ENCODE data around the gene H19. TPM values are rescaled to one million over a fixed set of nuclear protein-coding genes. Genes with fewer than 3 reads are reported as not detected.

Gene H19
- total RNA-seq (not detected), total RNA-seq (0 to 0.13 (median 0) reads per million in 172 experiments)
- 0.06 TPM for polyA plus RNA-seq (2013, experiment 1 of 2)
- 255 TPM for polyA plus RNA-seq (2013, experiment 2 of 2)

DNA sequence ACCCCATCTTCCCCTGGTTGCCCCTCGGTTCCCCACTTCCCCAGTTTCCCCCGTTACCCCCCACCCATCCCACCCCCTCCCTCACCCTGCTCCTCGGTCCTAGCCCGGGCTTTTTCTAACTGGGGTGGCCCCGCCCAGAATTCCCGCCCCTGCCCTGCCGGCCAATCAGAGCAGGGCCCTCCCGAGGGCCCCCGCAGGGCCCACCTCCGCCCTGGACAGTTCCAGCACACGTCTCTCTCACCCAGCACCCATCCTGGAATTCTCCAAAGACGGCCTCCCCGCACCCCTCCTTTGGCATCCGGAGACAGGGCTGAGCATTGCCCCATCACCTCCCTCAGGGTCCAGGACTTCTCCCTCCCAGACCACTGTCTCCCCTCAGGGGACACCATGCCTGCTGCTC is at the start of gene H19:
Gene H19 (minus strand): TSS at position 88 of the 400 bp plus-strand sequence.
- Mint-ChIP-seq H3K9me3 (no peaks in the 10 kb centered on the region), H3K4me1 (ENCODE audit: low read depth) (no peaks in the 10 kb centered on the region), H3K4me3 (no peak within 1 kb of the TSS), H3K27me3 (no peaks in the 10 kb centered on the region), H3K27ac (no peak within 1 kb of the TSS), H3K36me3 (ENCODE audit: low read depth) (no peaks in the 10 kb centered on the region)
- DNase-seq (no peak), ATAC-seq (ENCODE audit: poor library complexity) (no peak)
- Histone ChIP-seq H3K4me1 (ENCODE audit: insufficient read depth, low read length) (no peaks in the 10 kb centered on the region), H3K4me3 (ENCODE audit: low read length) (no peak within 1 kb of the TSS), H3K36me3 (ENCODE audit: insufficient read depth, low read length) (no peaks in the 10 kb centered on the region), H3K27ac (ENCODE audit: low read depth in 1 of 2, low read length in 2 of 2) (no peak within 1 kb of the TSS), H3K9me3 (ENCODE audit: control insufficient read depth in 1 of 2, insufficient read depth in 1 of 2, low read length in 2 of 2) (no peaks in the 10 kb centered on the region), H3K27me3 (ENCODE audit: control insufficient read depth in 1 of 2, insufficient read depth in 2 of 2, low read length in 2 of 2) (no peaks in the 10 kb centered on the region)
- TF ChIP-seq, protein P1, sequence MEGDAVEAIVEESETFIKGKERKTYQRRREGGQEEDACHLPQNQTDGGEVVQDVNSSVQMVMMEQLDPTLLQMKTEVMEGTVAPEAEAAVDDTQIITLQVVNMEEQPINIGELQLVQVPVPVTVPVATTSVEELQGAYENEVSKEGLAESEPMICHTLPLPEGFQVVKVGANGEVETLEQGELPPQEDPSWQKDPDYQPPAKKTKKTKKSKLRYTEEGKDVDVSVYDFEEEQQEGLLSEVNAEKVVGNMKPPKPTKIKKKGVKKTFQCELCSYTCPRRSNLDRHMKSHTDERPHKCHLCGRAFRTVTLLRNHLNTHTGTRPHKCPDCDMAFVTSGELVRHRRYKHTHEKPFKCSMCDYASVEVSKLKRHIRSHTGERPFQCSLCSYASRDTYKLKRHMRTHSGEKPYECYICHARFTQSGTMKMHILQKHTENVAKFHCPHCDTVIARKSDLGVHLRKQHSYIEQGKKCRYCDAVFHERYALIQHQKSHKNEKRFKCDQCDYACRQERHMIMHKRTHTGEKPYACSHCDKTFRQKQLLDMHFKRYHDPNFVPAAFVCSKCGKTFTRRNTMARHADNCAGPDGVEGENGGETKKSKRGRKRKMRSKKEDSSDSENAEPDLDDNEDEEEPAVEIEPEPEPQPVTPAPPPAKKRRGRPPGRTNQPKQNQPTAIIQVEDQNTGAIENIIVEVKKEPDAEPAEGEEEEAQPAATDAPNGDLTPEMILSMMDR (IDR thresholded peaks at IDR 0.05) = no peak
- POLR2A ChIA-PET = no interaction called here
- intact Hi-C loops (cut with DNase I, micrococcal nuclease) = no loop called here
- CTCF ChIA-PET = no interaction called here

DNA sequence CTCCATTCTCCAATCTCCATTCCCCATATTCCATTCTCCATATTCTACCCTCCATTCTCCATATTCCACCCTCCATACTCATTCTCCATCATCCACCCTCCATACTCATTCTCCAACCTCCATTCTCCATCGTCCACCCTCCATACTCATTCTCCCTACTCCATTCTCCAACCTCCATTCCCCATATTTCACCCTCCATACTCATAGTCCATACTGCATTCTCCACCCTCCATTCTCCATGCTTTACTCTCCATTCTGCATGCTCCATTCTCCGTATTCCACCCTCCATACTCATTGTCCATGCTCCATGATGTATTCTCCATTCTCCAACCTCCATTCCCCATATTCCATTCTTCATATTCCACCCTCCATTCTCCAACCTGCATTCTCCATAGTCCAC is 44.3 kb upstream of the H19 start:
- Mint-ChIP-seq H3K27ac (no peak overlapping the region), H3K4me3 (no peak overlapping the region), H3K9me3 (no peaks in the 10 kb centered on the region), H3K36me3 (ENCODE audit: low read depth) (no peaks in the 10 kb centered on the region), H3K27me3 (no peaks in the 10 kb centered on the region), H3K4me1 (ENCODE audit: low read depth) (no peaks in the 10 kb centered on the region)
- ChIA-PET CTCF (no interaction called here), POLR2A (no interaction called here)
- no peak for ATAC-seq (ENCODE audit: poor library complexity)
- no peak for DNase-seq
- H3K27ac ChIP-seq (ENCODE audit: low read depth in 1 of 2, low read length in 2 of 2) = no peak overlapping the region
- TF ChIP-seq, protein P1 (IDR thresholded peaks at IDR 0.05) = no peak
- intact Hi-C loops (cut with DNase I, micrococcal nuclease) = no loop called here
- peaks cover 0 to 6% of the 10 kb centered on the region in 2 experiments for H3K27me3 ChIP-seq (ENCODE audit: control insufficient read depth in 1 of 2, insufficient read depth in 2 of 2, low read length in 2 of 2)
- no peaks in the 10 kb centered on the region for H3K36me3 ChIP-seq (ENCODE audit: insufficient read depth, low read length)
- H3K4me1 ChIP-seq (ENCODE audit: insufficient read depth, low read length) = no peaks in the 10 kb centered on the region
- H3K4me3 ChIP-seq (ENCODE audit: low read length) = no peak overlapping the region
- no peaks in the 10 kb centered on the region for H3K9me3 ChIP-seq (ENCODE audit: control insufficient read depth in 1 of 2, insufficient read depth in 1 of 2, low read length in 2 of 2)

DNA sequence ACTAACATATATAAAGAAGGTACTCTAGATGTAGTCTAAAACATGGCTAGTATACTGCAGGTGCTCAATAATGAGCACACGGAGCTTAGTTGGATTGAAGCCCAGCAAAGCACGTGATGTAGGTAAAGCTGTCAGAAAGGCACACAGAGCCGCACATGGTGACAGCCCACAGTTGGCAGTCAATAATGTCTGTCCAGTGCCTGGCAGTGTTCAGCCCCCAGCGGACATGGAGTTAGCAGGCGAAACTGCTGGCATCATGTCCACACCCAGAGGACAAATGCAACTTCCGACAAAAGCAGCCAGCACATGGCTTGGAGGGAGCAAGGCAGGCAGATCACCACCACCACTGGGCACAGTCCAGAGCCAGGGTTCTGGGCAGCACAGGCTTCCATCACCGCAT is 43.5 kb upstream of the H19 start:
- ChIA-PET CTCF (interaction anchor here (1.0 kb wide), 1 partner anchor 110 kb away, joined by 6 read pairs; no protein-coding TSS in a partner anchor), POLR2A (no interaction called here)
- Histone ChIP-seq H3K4me3 (ENCODE audit: low read length) (no peak overlapping the region), H3K27ac (ENCODE audit: low read depth in 1 of 2, low read length in 2 of 2) (no peak overlapping the region), H3K4me1 (ENCODE audit: insufficient read depth, low read length) (no peaks in the 10 kb centered on the region), H3K9me3 (ENCODE audit: control insufficient read depth in 1 of 2, insufficient read depth in 1 of 2, low read length in 2 of 2) (no peaks in the 10 kb centered on the region), H3K36me3 (ENCODE audit: insufficient read depth, low read length) (no peaks in the 10 kb centered on the region), H3K27me3 (ENCODE audit: control insufficient read depth in 1 of 2, insufficient read depth in 2 of 2, low read length in 2 of 2) (peaks cover 0 to 5% of the 10 kb centered on the region in 2 experiments)
- H3K4me3 Mint-ChIP-seq = no peak overlapping the region
- intact Hi-C loops (cut with DNase I, micrococcal nuclease) = no loop called here
- H3K36me3 Mint-ChIP-seq (ENCODE audit: low read depth) = no peaks in the 10 kb centered on the region
- no peaks in the 10 kb centered on the region for H3K4me1 Mint-ChIP-seq (ENCODE audit: low read depth)
- no peaks in the 10 kb centered on the region for H3K27me3 Mint-ChIP-seq
- H3K27ac Mint-ChIP-seq = no peak overlapping the region
- DNase-seq = no peak
- TF ChIP-seq, protein P1 (IDR thresholded peaks at IDR 0.05) = no peak
- no peak for ATAC-seq (ENCODE audit: poor library complexity)
- no peaks in the 10 kb centered on the region for H3K9me3 Mint-ChIP-seq

Data from CD4-positive, alpha-beta T cell (primary cell).